Smooth muscle cell of bladder (primary cell): ENCODE results near the gene ZNF835. TPM values are rescaled to one million over a fixed set of nuclear protein-coding genes. Genes with fewer than 3 reads are reported as not detected.

ENCODE experiments used
- total RNA-seq: library from RNA; depleted of rRNA; stranded (reverse); fragments of >200 nt; gene quantifications from 2 replicates; pipeline ENCODE4 v1.2.3, GENCODE V29; 2014

Gene ZNF835
- 0.18 and 0.28 TPM in 2 replicates for total RNA-seq

DNA sequence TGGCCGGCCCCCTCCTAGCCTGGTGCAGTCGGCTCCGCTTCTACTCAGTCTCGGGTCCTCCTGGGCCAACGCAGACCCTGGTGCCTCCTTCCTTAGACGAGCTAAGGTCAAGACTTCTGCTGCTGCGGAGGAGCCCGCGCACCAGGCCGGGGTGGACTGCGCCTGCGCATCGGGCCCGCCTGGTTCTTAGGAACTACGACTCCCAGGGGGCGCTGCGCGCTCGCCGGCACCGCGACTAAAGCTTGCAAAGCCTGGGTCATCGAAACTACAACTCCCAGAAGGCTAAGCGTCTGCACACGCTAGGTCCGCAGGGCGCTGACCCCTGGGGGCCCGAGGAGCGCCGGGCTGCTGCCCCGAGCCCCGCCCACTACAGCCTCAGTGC is at the start of gene ZNF835:
ZNF835 (minus strand) TSS at position 145 of the 382 bp plus-strand sequence. CDS start 6,559 bp downstream, outside the sequence.

DNA sequence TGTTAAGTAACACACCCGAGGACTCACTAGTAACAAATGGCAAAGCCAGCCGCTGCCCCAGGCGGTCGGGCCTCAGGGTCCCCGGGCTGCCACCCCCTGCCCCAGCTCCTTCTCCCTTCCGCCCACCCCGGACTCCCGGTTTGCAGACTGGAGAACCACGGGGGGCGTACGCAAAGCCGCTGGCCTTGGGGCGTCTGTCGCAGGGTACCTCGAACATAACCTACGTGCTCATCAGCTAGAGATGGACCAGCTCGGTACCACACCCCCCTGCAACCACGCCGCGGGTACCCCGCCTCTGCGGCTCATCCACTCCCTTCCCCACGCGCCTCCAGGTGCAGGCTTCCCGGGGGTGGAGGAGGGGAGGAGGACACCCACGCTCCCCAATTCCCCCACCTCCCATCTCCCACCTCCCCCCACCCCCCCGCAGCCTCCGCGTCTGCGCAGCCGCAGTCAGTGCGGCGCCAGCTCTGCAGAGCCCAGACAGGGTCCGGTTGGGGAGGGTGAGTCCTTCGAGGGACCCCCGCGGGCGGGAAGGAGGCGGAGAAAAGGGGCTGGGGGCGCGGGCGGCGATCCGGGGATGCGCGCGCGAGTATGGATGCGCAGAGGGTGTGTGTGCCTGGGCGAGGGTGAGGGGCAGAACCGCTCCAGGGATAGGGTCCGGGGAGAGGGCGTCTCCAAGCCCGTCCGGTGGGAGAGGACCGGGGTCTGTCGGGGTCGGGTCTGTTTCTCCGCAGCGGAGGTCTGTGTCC is 28.7 kb downstream of the ZNF835 start, which contains the start of gene SMIM17:
SMIM17 (plus strand) TSS at position 449 of the 749 bp plus-strand sequence. CDS start 2,509 bp downstream, outside the sequence.

Other genes with a start within 250 kb of the ZNF835 start
- gene ZNF667, start 194.4 kb downstream of the ZNF835 start, total RNA-seq = 3.6 and 6.3 TPM in 2 replicates
- gene ZNF471, start 163.9 kb downstream of the ZNF835 start, total RNA-seq = 3.3 and 4.7 TPM in 2 replicates
- gene ZFP28, start 132.8 kb downstream of the ZNF835 start, total RNA-seq = 5.5 and 6.6 TPM in 2 replicates
- 5.7 and 7.9 TPM in 2 replicates for gene ZNF470, start 104.3 kb downstream of the ZNF835 start, total RNA-seq
- gene ZNF71, start 76.5 kb downstream of the ZNF835 start, total RNA-seq = 4.4 and 6.1 TPM in 2 replicates
- gene SMIM17, start 28.6 kb downstream of the ZNF835 start, total RNA-seq = 0.09 and 0.14 TPM in 2 replicates
- gene PEG3, start 169.0 kb upstream of the ZNF835 start, total RNA-seq = 0.55 and 0.85 TPM in 2 replicates
- gene ZIM2, start 169.0 kb upstream of the ZNF835 start, total RNA-seq = not detected in 2 replicates